Thoracic aorta (tissue), 2 donors: ENCODE measurements around the gene GRK1. TPM values are rescaled to one million over a fixed set of nuclear protein-coding genes. Genes with fewer than 3 reads are reported as not detected.

Experiments used
- ATAC-seq: fragments of 150-250 bp; one replicate; pipeline ENCODE4 v1.8.0; 2017; ENCODE audit warnings: low read depth; ENCODE audit not compliant: insufficient number of reproducible peaks, low FRiP score
- DNase-seq: peaks from one replicate; pipeline ENCODE4 v3.0.0-alpha.2; 2020; ENCODE audit warnings: low spot score
- H3K27ac ChIP-seq, 2 donors: fragments of 200-600 bp; sonication (generic); 1 replicate in 1 of 2; 2 replicates in 1 of 2; pipeline ENCODE4 v1.5.1; 2016; ENCODE audit warnings: mild to moderate bottlenecking in 2 of 2, moderate library complexity in 2 of 2
- H3K27me3 ChIP-seq: fragments of 200-600 bp; sonication (generic); replicated peaks from 2 replicates; pipeline ENCODE4 v1.6.0; 2016; ENCODE audit warnings: mild to moderate bottlenecking; ENCODE audit not compliant: insufficient read depth
- H3K36me3 ChIP-seq: fragments of 200-600 bp; sonication (generic); one replicate; pipeline ENCODE4 v1.5.1; 2016
- H3K4me1 ChIP-seq, 2 donors: fragments of 200-600 bp; sonication (generic); 1 replicate in 1 of 2; 2 replicates in 1 of 2; pipeline versions ENCODE4 v1.5.1 to v1.6.0; 2016; ENCODE audit warnings: low read depth in 2 of 2, mild to moderate bottlenecking in 1 of 2; ENCODE audit not compliant: control insufficient read depth in 1 of 2
- H3K4me3 ChIP-seq: fragments of 200-600 bp; sonication (generic); 2 replicates; pipeline ENCODE4 v1.5.1; 2016; ENCODE audit warnings: mild to moderate bottlenecking
- H3K9me3 ChIP-seq: fragments of 200-600 bp; sonication (generic); 2 replicates; pipeline ENCODE4 v1.5.1; 2016
- total RNA-seq, 2 donors: library from RNA; depleted of rRNA; stranded (reverse); fragments of >200 nt; gene quantifications; one replicate each; pipeline versions ENCODE4 v1.1.0 to v1.2.3, GENCODE V29; 2016
- TF ChIP-seq, protein P1 (sequence below): fragments of 200-600 bp; sonication (generic); IDR thresholded peaks from one replicate; pipeline ENCODE4 v1.5.1; 2019; ENCODE audit warnings: antibody characterized with exemption

Gene GRK1
- total RNA-seq, 2 donors from 2014 or later = not detected

DNA sequence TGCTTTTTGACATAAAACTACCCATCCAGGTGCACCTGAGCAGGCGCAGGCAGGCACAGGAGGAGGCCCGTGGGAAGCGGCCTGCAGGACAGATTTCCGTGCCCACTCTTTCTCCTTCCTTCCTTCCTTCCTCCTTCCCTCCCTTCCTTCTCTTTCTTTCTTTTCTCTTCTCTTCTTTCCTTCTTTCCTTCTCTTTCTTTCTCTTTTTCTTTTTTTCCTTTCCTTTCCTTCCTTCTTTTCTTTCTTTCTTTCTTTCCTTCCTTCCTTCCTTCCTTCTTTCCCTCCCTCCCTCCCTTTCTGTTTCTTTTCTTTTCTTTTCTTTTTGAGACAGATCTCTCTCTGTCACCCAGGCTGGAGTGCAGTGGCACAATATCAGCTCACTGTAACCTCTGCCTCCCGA, 70.8 kb downstream of the GRK1 start:
- Histone ChIP-seq H3K27ac (no peak overlapping the region), H3K4me1 (peaks cover 0 to 5% of the 10 kb centered on the region in 2 donors), H3K9me3 (no peaks in the 10 kb centered on the region), H3K36me3 (no peaks in the 10 kb centered on the region), H3K27me3 (no peaks in the 10 kb centered on the region), H3K4me3 (no peak overlapping the region)
- TF ChIP-seq, protein P1, sequence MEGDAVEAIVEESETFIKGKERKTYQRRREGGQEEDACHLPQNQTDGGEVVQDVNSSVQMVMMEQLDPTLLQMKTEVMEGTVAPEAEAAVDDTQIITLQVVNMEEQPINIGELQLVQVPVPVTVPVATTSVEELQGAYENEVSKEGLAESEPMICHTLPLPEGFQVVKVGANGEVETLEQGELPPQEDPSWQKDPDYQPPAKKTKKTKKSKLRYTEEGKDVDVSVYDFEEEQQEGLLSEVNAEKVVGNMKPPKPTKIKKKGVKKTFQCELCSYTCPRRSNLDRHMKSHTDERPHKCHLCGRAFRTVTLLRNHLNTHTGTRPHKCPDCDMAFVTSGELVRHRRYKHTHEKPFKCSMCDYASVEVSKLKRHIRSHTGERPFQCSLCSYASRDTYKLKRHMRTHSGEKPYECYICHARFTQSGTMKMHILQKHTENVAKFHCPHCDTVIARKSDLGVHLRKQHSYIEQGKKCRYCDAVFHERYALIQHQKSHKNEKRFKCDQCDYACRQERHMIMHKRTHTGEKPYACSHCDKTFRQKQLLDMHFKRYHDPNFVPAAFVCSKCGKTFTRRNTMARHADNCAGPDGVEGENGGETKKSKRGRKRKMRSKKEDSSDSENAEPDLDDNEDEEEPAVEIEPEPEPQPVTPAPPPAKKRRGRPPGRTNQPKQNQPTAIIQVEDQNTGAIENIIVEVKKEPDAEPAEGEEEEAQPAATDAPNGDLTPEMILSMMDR = no peak
- DNase-seq (no peak), ATAC-seq (no peak)

DNA sequence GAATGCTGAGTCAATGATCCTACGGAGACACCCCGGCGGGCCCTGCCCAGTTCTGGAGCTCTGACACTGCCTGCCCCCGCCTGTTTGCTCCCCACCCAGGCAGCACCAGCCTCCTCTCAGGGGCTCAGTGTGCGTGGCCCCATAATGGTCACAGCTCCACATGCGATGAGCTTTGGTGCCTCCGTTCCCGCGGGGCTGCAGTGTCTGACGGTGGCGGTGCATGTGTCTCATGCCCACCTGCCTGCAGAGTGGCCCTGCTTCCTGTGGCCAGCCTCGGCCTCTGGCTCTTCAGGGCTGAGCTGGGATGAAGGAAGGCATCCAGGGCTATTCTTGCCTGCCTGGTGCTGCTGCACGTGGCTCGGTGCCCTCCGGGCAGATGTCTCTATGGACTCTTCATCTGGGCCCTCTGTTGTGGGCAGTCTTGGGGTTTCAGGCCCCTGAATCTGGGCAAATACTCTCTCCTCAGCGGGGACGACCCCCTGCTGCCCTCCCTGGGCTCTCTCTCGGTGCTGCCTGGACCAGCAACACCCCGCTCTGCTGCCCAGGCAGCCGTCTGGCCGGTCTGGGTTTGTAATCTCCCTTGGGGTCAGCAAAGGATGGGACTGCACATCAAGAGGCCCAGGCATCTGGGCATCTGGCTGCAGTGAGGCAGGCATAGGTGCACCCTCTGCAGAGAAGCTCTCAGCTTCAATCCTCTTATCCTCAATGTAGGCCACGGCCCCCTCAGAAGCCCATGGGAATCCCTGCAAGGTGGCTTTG, 72.7 kb downstream of the GRK1 start:
- ATAC-seq = no peak
- no peak for DNase-seq
- Histone ChIP-seq H3K4me1 (peaks cover 0 to 5% of the 10 kb centered on the region in 2 donors), H3K9me3 (no peaks in the 10 kb centered on the region), H3K36me3 (no peaks in the 10 kb centered on the region), H3K27me3 (no peaks in the 10 kb centered on the region), H3K4me3 (no peak overlapping the region), H3K27ac (no peak overlapping the region)
- TF ChIP-seq, protein P1 = no peak

DNA sequence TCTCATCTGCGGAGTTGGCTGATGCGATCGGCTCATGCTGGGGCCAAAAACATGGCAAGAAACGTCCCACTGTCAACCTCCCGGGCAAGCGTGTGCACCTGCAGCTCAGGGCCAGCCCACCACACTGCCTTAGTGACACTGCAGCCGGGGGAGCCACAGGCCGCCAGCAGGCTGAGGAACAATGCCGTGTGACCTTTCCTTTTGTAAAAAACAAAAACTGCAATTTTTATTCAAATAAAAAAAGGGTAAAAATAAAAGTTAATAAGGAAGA, 73.2 kb downstream of the GRK1 start:
- DNase-seq (no peak), ATAC-seq (no peak)
- Histone ChIP-seq H3K27ac (no peak overlapping the region), H3K9me3 (no peaks in the 10 kb centered on the region), H3K27me3 (no peaks in the 10 kb centered on the region), H3K4me3 (no peak overlapping the region), H3K4me1 (peaks cover 0 to 5% of the 10 kb centered on the region in 2 donors), H3K36me3 (no peaks in the 10 kb centered on the region)
- TF ChIP-seq, protein P1 = no peak

DNA sequence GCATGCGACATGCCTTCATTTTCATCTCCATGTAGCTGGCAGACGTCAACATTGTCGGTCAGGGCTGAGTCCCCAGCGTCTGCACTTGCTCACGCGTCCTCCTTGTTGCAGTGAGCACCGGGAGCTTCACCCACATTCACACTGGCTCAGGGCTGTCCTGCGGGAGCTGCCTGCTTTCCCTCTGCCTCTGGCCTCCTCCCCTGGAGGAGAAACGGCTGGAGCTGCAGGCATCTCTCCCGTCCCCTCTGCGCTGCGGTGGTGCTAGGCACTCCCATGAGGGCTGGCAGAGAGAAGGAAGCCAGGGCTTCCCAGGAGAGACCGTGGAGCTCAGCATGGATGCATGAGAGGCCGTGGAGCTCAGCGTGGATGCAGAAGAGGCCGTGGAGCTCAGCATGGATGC, 73.6 kb downstream of the GRK1 start:
- ATAC-seq = no peak
- TF ChIP-seq, protein P1 = no peak
- Histone ChIP-seq H3K4me1 (peaks cover 0 to 5% of the 10 kb centered on the region in 2 donors), H3K27me3 (no peaks in the 10 kb centered on the region), H3K36me3 (no peaks in the 10 kb centered on the region), H3K9me3 (no peaks in the 10 kb centered on the region), H3K27ac (no peak overlapping the region), H3K4me3 (no peak overlapping the region)
- DNase-seq = no peak

DNA sequence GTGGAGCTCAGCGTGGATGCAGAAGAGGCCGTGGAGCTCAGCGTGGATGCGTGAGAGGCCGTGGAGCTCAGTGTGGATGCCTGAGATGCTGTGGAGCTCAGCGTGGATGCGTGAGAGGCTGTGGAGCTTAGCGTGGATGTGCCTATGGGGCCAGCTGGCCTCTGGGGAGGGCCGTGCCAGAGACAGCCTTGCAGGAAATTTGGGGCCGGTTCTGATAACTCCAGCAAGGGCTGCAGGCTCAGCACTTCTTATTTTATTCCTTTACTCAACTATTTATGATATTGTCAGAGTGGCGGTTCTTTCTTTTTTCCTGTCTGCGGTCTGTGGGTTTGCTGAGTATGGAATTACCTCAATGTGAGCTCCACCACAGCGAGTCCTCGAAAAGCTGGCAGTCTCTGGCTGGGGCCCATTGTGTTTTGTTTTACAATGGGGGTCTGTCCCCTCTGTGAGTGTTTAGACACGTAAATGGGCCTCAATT, 74.2 kb downstream of the GRK1 start:
- TF ChIP-seq, protein P1 = no peak

More for the DNA sequence above, 74.2 kb downstream of the GRK1 start:
- no peak for DNase-seq
- H3K9me3 ChIP-seq = no peaks in the 10 kb centered on the region
- peaks cover 0 to 5% of the 10 kb centered on the region in 2 donors for H3K4me1 ChIP-seq
- no peak overlapping the region for H3K27ac ChIP-seq
- no peak for ATAC-seq
- H3K27me3 ChIP-seq = no peaks in the 10 kb centered on the region
- no peak overlapping the region for H3K4me3 ChIP-seq
- no peaks in the 10 kb centered on the region for H3K36me3 ChIP-seq
